SKM-1 treated with dmso at 0.1 percent for 144 hours (cell line): ENCODE data around the gene TNFAIP8L2.
A peak's percentile ranks its signal among the peaks of the same experiment; 100 is the strongest.

Experiments used
- DNase-seq: peaks from one replicate; lab custom pipeline; 2025; ENCODE audit not compliant: unreplicated experiment; lab: John Stamatoyannopoulos, UW

Gene TNFAIP8L2

DNA sequence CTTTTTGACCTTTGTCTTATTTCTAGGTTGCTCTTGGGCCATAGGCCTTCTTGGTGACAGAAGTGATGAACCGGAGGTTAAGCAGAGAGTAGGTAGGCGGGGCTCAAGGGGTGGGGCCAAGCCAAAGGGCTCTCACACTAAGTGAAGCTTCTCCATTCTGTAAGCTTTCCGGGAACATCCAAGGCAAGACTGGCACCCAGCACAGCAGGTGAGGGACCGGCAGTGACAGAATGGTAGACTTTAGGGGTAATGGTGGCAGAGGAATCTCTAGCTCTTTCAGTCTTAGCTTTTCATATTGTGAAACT lies at the start of gene TNFAIP8L2:
TNFAIP8L2 (plus strand) TSS at position 135 of the 305 bp plus-strand sequence. CDS start 2,049 bp downstream, outside the sequence.
- DNase-seq, result peak; percentile 91

DNA sequence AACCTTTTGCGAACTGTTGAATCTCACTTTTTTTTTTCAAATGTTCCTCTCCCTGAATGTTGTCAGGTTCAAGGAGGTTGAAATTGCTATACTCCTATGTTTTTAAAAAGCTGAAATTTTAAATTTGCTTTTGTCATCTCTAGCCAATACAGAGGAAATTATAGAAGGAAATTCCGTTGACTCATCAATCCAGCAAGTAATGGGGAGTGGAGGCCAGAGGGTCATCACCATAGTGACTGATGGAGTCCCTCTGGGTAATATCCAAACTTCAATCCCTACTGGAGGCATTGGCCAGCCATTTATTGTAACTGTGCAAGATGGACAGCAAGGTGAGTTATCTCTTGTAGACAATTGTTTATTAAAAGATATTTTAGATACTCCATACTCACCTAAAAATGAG lies 49.6 kb upstream of the TNFAIP8L2 start:
- DNase-seq, result no peak

DNA sequence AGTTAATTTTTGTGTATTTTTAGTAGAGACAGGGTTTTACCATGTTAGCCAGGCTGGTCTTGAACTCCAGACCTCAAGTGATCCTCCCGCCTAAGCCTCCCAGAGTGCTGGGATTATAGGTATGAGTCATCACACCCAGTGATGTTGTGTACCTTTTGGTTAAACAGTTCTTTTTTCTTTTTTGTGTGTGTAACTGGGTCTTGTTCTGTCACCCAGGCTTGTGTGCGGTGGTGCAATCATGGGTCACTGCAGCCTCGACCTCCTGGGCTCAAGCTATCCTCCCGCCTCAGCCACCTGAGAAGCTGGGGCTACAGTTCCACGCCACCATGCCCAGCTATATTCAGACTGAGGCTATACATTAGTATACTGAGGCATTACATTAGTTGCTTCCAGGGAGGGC lies 48.1 kb upstream of the TNFAIP8L2 start:
- DNase-seq, result no peak

DNA sequence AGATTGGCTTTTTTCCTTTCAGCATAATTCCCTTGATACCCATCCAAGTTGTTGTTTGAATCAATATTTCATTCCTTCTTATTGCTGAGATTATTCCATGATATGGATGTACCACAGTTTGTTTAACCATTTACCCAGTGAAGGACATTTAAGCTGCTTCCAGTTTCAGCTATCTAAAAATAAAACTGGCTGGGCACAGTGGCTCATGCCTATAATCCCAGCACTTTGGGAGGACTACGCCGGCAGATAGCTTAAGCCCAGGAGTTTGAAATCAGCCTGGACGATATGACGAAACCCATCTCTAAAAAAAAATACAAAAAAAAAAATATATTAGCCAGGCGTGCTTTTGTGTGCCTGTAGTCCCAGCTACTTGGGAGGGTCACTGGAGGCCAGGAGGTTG lies 42.6 kb upstream of the TNFAIP8L2 start:
- DNase-seq, result no peak

DNA sequence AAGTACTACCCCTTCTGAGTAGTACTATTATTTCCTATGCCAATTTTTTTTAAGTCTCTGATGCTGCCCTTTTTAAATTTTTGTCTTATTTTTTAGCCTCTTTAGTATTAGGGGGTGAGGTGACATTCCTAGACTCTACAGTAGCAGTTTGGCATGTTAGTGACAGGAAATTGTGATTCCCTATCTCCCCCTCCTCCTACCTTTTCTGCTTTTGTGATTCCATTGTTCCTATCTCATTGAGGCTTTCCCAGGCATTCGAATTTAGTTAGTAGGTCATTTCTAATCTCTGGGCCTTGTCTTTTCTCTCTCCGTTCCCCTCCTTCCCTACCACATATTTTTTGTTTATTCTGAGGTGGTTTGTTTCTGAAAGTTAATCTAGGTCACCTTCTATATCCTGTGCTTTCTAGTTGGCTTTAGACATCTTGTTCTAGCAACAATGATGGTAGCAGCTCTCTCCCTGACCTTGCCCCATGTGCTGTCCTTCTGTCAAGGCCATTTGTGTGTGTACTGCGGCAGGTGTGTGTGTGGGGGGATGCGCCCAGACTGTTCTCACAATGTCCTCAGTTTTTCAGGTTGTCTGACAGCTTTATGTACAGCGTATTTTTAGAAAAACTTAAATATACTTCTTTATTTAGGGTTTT lies 31.6 kb upstream of the TNFAIP8L2 start:
- no peak for DNase-seq

DNA sequence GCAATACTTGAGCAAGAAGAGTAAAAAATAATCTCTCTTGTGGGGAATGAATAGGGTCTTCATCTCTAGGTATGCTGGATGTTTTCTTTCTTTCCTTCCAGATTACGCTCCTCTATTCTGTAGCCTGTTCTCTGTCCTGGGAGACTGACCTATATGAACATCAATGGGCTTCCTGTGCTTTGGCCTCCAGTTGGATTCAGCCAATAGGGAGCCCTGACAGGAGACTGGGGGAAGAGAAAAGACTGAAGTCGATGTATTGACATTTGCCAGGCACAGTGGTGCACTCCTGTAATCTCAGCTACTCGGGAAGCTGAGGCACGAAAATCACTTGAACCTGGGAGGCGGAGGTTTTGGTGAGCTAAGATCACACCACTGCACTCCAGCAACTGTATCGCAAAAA lies 27.6 kb upstream of the TNFAIP8L2 start:
- DNase-seq, result no peak

DNA sequence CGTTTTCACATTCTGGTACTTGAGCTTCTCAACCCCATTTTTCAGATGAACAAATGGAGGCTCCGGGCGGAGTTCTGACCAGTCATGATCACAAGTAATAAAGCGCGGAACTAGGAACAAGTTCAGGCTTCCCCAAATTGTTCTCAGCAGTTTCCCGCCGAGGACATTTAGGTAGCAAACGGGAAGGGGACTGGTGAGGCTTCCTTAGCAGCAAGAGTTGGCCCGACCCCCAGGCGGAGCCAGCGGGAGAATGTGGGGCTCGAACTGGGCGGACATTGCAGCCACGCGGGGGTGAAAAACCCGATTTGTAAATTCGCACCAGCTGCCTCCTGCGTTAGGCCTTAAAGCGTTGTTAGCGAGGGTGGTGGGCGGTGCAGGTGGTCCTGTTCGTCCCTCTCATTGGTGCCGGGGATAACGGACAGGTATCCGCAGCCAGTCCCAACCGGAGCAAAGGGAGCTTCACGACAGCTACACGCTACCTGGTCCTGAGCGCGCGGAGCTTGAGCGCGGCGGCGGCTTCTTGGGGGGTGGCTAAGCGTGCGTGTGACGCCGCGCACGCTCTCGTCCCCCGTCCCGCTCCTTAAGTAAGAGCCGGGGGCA lies 25.4 kb upstream of the TNFAIP8L2 start:
- no peak for DNase-seq

DNA sequence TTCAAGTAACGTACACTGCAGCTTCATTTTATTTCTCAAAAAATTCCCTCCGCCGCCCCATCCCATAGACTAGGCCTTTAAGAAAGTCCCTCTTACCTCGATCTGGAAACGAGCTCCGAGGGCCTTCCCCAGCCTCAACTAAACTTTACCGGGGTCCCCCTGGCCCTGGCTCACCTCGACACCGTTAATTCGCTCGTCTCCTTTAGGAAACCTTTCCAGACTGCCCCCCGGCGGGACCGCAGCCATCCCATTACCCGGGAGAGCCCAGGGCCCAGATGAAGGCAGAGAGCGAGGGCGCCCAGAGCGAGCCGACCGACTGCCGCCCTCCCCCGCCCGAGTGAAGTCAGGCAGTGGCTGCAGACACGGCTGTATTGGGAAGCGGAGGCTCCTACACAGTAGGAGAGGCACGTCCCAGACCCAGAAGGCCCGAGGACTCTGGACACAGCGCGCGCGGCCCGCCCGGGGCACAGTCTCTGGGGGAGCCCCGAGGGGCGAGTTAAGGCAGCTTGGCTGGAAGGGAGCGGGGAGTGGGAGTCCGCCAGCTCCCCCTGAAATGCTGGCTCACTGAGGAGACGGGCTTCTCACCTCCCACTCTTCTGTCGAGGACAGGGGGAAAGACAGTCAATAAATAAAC lies 24.6 kb upstream of the TNFAIP8L2 start:
- DNase-seq, result no peak

DNA sequence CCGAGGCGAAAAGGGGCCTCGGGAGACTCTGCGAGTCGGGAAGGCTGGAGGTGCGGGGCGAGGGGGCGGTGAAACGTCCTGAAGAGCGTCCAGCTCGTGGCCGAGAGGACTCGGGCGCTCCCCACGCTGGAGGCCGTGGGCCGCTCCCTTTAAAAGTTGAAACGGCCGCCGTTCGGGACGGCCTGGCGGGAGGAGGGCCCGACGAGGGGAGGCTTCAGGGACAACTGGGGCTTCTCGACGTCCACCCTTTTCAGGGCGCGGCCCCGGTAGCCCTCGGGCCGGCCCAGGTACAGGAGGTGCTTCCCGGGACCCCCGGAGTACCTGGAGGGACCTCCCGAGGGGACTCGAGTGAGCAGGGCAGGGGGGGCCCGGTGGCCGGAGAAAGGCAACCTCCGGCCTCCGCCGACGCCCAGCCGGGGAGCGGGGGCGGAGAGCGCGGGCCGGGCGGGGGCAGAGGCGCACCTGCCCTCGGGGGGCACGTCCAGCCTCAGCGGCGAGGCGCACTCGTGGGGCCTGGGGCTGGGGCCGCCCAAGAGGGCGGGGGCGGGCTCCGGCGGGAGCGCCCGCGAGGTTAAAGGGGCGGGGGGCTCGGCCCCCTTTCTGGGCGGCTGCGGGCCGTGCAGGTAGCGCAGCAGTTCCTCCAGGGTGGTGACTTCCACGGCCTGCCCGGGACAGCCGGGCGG lies 24.0 kb upstream of the TNFAIP8L2 start:
- no peak for DNase-seq

DNA sequence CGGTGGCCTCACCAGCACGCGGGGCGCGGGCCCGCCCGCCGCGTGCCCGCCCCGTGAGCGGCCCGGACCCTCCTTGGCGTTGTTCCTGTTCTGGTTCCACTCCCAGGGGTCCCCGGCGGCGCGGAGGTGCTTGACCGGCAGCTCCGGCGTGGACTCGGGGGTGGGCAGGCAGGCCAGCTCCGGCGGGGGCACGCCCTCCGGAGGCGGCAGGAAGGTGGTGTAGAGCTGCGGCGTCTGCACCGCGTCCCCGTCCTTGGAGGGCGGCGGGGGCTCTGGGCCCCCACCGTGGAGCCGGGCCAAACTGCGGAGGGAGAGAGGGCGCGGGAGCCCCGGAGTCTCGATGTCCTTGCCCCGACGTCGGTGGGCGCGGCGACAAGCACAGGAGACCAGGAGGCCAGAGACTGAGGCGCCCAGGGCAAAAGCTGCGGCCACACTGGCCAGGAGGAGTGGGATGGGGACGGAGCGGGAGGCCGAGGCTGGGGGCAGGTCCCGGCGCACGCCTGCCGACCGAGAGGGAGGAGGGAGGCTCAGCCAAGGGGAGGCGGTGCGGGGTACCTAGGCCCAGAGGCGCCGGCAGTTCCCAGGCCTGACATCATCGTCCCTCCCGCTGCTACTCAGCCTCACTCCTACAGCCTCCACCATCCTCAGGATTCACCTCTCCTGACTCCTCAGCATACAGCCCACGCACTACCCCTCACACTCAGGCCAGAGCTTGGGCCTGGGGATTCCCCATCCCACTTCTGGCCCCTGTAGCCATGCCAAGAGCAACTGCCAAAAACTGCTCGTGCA lies 23.2 kb upstream of the TNFAIP8L2 start:
- DNase-seq, result no peak

DNA sequence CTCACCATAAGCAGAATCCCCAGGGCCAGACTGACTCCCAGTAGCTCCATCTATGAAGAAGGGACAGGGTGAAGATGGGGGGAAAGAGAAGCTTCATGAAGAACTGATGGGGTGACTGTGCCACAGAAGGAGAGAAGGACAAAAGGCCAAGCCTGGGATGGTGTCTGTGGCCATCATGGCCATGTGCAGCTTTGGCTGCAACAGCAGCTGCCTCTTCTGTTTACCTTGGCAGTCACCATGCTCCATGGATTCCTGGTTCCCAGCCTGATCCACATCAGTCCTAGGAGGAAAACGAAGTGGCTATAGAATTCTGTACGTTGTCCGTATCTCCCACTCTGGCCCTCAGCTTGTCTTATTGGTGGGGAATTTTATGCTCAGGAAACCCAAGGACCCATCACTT lies 22.1 kb upstream of the TNFAIP8L2 start:
- DNase-seq, result no peak

DNA sequence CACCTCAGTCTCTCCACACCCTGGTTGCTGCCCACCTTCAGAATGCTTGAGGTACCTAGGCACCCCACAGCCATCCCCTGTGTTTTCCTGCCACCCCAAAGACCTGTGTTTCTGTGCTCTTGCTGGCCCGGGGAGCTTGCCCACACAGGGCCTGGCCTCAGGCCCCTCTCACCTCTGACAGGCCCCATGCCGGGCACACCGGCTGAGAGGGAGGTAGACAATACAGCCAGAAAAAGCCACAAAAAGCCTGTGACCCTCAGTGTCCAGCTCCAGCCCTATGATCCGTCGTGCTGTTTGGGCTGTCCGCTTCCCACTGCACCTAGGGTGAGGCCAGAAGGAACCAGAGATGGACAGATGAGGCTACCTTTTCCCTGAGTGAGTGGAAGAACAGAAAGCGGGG lies 21.5 kb upstream of the TNFAIP8L2 start:
- DNase-seq, result no peak

DNA sequence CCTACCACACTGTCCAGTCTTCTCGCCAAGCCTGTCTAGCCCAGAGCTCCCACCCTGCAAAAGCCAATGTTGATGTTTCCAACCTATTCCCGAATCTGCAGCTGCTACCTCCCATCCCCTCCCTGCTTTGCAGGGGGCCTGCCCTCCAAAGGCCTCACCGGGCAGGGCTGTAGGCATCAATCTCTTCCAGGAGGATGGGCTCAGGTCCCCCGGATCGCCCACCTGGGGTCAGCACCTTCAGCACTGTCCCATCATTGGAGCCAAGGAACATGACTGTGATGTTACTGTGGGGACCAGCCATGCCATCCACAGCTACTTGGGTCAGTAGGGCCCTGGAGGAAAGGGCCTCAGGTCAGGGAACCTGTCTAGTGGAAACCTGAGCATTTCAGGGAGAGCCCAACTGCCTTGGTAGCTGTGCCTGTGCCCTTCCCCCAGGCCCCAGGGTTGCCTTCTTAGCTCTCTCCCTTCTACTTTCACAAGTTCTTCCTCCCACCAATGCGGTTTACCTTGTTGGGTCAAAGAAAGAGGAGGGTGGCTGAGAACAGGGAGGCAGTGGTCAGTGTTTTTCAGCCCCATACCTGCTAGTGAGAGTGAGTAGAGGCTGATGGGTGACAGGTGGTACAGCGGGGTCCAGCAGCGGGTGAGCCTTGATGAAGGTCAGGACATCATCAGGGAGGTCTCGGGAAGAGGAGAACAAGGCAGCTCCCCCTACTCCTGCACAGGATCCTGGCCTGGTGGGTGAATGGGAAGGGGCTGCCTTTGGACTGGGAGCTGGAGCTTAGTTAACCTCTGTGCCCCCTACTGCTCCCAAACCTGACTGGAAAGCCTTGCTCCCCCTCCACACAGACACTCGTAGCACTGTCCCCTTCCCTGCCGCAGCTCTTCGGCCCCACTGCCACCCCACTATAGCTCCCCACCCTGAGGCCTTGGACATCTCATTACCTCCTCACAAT lies 20.7 kb upstream of the TNFAIP8L2 start:
- DNase-seq, result no peak

DNA sequence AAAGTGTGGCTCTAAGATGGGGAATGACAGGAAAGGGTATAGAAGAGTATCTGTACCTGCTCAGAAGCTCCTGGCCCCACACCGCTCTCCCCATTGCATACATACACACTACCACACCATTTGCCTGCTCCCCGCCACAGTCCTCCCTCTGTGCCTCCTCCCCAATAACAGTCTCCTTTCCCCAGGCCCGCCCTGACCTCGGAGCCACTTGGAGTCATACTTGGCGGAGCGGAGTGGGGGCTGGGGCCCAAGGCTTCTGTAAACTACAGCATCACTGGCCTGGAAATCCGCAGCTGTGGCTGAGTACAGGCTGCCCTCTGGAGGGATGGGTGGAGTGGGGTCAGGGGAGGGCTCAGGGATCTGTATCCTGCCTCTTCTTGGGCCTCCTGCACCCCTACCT lies 18.7 kb upstream of the TNFAIP8L2 start:
- no peak for DNase-seq

DNA sequence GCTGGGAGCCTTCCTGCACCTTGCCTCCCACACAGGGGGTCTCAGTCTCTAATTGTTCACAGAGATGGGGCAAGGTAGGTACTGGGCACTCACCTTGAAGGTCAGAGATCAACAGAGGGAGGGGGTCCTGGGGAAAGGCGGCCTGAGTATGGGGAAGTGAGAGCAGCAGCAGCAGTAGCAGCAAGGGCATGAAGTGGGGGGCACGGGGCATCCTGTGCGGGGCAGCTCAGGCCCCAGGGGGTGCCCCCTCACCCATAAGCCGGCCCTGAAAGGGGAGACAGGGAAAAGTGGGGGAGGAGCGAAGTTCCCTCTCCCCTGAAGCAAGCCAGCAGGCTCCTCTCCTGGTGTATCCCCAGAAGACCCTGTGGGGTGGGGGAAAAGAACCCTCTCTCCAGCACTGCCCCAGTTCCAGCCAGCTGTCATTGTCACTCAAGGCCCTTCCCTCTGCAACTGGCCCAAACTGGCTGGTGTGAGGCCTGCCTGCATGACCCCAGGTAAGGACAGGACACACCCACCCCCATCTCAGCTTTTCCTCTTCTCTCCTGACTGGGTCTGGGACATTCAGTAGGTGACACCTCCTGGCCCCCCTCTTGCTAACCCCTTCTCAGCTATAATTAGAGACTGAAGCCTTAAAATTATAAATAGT lies 13.9 kb upstream of the TNFAIP8L2 start:
- no peak for DNase-seq

DNA sequence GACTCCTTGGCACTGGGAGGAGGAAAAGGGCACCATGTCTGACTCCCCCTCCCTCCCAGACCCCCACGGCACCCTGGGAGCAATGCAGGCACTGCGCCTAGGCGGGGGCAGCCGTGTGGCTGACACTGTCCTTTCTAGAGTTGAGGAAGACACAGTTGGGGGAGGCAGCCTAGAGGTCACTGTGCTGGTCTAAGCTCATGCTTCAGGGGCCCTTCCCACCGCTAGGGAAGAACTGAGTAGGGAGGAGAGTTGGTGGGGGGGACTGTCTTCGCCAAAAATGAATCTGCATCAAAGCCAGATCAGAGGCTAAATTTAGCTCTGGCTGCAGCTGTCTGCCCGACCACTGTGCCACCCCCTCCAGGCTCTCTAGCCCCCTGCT lies 13.4 kb upstream of the TNFAIP8L2 start:
- no peak for DNase-seq

DNA sequence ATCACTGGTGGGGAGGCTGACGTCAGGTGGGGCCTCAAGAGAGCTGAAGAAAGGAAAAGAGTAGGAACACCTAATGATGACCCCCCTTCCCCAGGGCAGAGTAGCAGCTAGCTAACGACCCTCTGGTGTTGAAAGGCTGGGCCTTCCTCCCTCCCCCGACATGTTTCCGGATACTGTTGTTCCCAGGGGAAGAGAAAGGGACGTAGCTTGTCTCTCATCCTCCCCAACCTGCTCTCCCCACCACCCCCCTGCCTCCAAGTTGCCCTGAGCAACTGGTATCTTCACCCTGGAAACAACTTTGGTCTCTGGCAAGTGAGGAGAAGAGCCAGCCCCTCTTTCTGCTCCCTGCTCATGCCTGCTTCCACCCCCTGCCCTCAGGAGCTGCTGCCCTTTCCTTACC lies 12.5 kb upstream of the TNFAIP8L2 start:
- DNase-seq, result no peak

DNA sequence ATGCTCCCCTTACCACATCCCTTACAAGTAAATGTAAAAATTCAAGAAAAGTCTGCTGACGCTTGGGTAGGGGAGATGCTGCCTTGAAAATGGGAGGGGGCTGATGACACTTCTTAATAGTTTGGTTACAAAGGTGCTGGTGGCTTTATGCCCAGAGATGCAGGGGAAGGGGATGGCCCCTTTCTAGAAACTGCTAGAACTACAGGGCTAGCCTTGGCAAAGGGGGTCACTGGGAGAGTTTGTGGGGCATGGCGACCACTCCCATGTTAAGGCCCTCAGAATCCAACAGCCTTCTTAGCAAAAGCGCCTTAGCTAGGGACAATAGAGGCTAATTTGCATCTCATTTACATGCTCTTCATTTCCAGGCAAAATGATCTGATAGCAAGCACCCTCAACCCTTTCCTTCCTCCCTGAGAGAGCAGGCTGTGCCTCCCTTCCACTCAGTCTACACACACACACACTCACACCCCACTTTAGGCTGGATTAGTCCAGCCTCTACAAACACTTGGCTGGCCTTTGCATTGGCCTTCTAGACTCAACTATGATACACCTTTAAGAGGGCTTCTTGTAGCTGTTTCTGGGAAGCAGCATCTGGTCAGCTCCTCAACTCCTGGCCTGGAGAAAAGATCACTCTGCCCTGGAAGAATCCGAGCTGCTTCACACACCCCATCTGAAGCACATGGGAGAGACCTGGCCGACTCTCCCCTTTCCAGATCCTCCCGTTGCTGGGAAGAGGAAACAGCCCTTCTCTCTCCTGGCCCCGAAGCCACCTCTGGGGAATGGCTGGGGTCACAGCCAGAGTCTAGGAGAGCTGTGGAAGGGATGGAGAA lies 11.8 kb upstream of the TNFAIP8L2 start:
- no peak for DNase-seq
